Lower lobe of right lung (tissue), 2 donors: Measurements from ENCODE around the gene BACH2. TPM values are rescaled to one million over a fixed set of nuclear protein-coding genes. Genes with fewer than 3 reads are reported as not detected.

ENCODE experiments used
- ATAC-seq, 2 donors: fragments of 200-7000 bp; cut with Tn5 transposase; one replicate each; pipeline ENCODE4 v1.9.1; 2020 to 2022; ENCODE audit warnings: mild to moderate bottlenecking in 2 of 2, moderate library complexity in 2 of 2
- DNase-seq: peaks from one replicate; pipeline ENCODE4 v3.0.0-alpha.2; 2020
- H3K27ac ChIP-seq: fragments of 200-600 bp; one replicate; pipeline ENCODE4 v1.8.0; 2022
- H3K27me3 ChIP-seq: fragments of 200-600 bp; one replicate; pipeline ENCODE4 v1.8.0; 2022; ENCODE audit warnings: low read depth
- H3K36me3 ChIP-seq: fragments of 200-600 bp; one replicate; pipeline ENCODE4 v1.8.0; 2022; ENCODE audit warnings: mild to moderate bottlenecking
- H3K4me1 ChIP-seq: fragments of 200-600 bp; one replicate; pipeline ENCODE4 v1.8.0; 2022
- H3K4me3 ChIP-seq: fragments of 200-600 bp; one replicate; pipeline ENCODE4 v1.8.0; 2022; ENCODE audit warnings: mild to moderate bottlenecking
- H3K9me3 ChIP-seq: fragments of 200-600 bp; one replicate; pipeline ENCODE4 v1.8.0; 2022
- intact Hi-C: fragments of 100-400 bp; cut with DNase I; formaldehyde crosslinking; loops from one replicate; pipeline ENCODE4 v1.11.0; 2022
- total RNA-seq: library from RNA; stranded (reverse); fragmentation: NEBNext Ultra II Directional; extraction: Animal tissue kit (Norgen Biotek cat#: 25700); gene quantifications from one replicate; pipeline ENCODE4 v1.2.1, GENCODE V29; 2021
- TF ChIP-seq, protein P1 (sequence below): fragments of 200-600 bp; IDR thresholded peaks from one replicate; pipeline ENCODE4 v1.8.0; 2022; ENCODE audit warnings: antibody characterized with exemption, mild to moderate bottlenecking
- donor health status: DM: no; HTN: yes; CAD: no; lungs with severe emphysema.

The BACH2 gene
- total RNA-seq, 1 donor from 2014 or later = 6.3 TPM

DNA sequence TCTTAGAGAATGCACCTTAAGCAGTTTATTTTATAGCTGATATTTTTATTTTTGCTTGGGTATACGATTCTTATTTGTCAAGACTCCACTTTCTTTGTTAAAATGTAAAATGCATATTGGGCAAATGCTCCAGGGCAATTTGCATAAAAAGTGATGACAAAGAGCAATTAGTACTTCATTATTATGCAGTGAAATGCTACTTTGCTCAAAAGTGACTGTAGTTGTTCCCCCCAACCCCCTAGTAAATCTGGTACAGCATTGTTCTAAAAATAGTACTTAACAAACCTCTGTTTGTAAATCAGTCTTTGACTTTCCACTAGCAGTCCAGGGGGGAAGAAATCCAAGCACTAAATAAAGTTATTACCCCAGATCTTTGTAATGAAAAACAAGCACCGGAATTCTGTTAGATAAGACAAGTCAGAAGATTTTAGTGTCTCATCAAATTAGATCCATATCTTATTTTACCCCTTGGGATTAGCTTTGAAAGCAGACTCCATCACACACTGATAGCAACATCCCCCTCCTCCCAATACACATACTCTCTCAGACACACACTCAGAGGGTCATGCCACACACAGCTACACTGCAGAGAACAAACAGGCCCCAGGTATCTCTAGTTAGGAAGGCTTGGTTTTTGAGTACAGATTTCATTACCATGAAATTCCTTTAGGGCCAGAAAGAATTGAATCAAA lies 32.9 kb upstream of the BACH2 start:
- Histone ChIP-seq H3K9me3 (no peaks in the 10 kb centered on the region), H3K36me3 (no peaks in the 10 kb centered on the region), H3K27me3 (no peaks in the 10 kb centered on the region), H3K4me3 (no peak overlapping the region), H3K4me1 (no peaks in the 10 kb centered on the region), H3K27ac (no peak overlapping the region)
- TF ChIP-seq, protein P1, sequence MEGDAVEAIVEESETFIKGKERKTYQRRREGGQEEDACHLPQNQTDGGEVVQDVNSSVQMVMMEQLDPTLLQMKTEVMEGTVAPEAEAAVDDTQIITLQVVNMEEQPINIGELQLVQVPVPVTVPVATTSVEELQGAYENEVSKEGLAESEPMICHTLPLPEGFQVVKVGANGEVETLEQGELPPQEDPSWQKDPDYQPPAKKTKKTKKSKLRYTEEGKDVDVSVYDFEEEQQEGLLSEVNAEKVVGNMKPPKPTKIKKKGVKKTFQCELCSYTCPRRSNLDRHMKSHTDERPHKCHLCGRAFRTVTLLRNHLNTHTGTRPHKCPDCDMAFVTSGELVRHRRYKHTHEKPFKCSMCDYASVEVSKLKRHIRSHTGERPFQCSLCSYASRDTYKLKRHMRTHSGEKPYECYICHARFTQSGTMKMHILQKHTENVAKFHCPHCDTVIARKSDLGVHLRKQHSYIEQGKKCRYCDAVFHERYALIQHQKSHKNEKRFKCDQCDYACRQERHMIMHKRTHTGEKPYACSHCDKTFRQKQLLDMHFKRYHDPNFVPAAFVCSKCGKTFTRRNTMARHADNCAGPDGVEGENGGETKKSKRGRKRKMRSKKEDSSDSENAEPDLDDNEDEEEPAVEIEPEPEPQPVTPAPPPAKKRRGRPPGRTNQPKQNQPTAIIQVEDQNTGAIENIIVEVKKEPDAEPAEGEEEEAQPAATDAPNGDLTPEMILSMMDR = no peak
- DNase-seq = no peak
- no peak for ATAC-seq
- intact Hi-C loops = no loop called here

DNA sequence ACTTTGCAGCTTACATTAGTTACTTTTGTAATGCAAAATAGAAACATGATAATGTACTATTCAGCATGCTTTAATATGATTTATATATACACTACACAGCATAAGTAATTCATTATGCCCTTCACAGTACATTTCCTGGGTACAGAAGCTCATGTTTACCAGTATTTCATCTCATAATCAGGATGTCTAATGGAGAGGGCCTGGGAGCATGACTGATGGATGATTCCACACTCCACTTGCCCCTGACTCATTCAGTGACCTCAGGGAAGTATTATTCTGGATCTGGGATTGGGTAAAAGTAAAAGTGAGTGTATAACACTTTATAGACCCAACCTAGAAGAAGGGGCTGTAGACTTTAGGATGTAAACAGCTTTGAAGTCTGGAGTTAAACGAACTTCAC lies 31.4 kb upstream of the BACH2 start:
- Histone ChIP-seq H3K36me3 (no peaks in the 10 kb centered on the region), H3K9me3 (no peaks in the 10 kb centered on the region), H3K27me3 (no peaks in the 10 kb centered on the region), H3K4me1 (no peaks in the 10 kb centered on the region), H3K27ac (no peak overlapping the region), H3K4me3 (no peak overlapping the region)
- TF ChIP-seq, protein P1 = no peak
- DNase-seq = no peak
- intact Hi-C loops = no loop called here
- ATAC-seq = no peak

GRCh38 chr6:90326404-90327057 lies 29.9 kb upstream of the BACH2 start:
- no peaks in the 10 kb centered on the region for H3K36me3 ChIP-seq
- no peak overlapping the region for H3K27ac ChIP-seq
- DNase-seq (no peak), ATAC-seq (no peak)
- intact Hi-C loops = no loop called here
- H3K9me3 ChIP-seq = no peaks in the 10 kb centered on the region
- H3K27me3 ChIP-seq = no peaks in the 10 kb centered on the region
- H3K4me3 ChIP-seq = no peak overlapping the region
- TF ChIP-seq, protein P1 = no peak
- H3K4me1 ChIP-seq = no peaks in the 10 kb centered on the region

GRCh38 chr6:90323706-90324105 lies 27.1 kb upstream of the BACH2 start:
- ATAC-seq = no peak

DNA sequence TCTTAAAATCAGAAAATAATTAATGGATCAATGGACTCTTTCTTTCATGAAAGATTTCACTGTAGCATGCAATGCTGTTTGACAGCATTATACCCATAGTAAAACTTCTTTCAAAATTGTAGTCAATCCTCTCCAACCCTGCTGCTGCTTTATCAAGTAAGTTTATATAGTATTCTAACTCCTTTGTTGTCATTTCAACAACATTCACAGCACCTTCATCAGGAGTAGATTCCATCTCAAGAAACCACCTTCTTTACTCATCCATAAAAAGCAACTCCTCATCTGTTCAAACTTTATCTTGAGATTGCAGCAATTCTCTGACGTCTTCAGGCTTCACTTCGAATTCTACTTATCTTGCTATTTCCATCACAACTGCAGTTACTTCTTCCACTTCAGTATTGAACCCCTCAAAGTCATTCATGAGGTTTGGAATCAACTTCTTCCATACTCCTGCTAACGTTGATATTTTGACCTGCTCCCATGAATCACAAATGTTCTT lies 26.4 kb upstream of the BACH2 start:
- Histone ChIP-seq H3K4me1 (no peaks in the 10 kb centered on the region), H3K36me3 (no peaks in the 10 kb centered on the region), H3K4me3 (no peak overlapping the region), H3K9me3 (no peaks in the 10 kb centered on the region), H3K27ac (no peak overlapping the region), H3K27me3 (no peaks in the 10 kb centered on the region)
- DNase-seq (no peak), ATAC-seq (no peak)
- intact Hi-C loops = no loop called here
- TF ChIP-seq, protein P1 = no peak

More at GRCh38 chr6:90323706-90324105, 27.1 kb upstream of the BACH2 start:
- intact Hi-C loops = no loop called here
- Histone ChIP-seq H3K4me3 (no peak overlapping the region), H3K4me1 (no peaks in the 10 kb centered on the region), H3K27ac (no peak overlapping the region), H3K27me3 (no peaks in the 10 kb centered on the region), H3K36me3 (no peaks in the 10 kb centered on the region), H3K9me3 (no peaks in the 10 kb centered on the region)
- TF ChIP-seq, protein P1 = no peak
- DNase-seq = no peak
